Measurements from ENCODE around the gene NELL1.

The NELL1 gene

GRCh38 chr11:21072558-21072957 is 403.2 kb downstream of the NELL1 start:
- no peak overlapping the region for H4K8ac ChIP-seq (ENCODE audit: low read length)
- H3K4me1 ChIP-seq (ENCODE audit: control insufficient read depth, insufficient read depth, low read depth, low read length) = no peaks in the 10 kb centered on the region
- no peaks in the 10 kb centered on the region for H3K27me3 ChIP-seq (ENCODE audit: control insufficient read depth in 1 of 2, insufficient read depth in 1 of 2, low read length in 2 of 2)
- no peak overlapping the region for H3K23ac ChIP-seq (ENCODE audit: low read length in 2 of 2)
- no peak overlapping the region for H4K91ac ChIP-seq (ENCODE audit: low read length)
- H3K9me3 ChIP-seq (ENCODE audit: control insufficient read depth, low read length) = no peaks in the 10 kb centered on the region
- H2BK15ac ChIP-seq (ENCODE audit: low read depth, poor library complexity, severe bottlenecking) = no peak overlapping the region
- H2BK12ac ChIP-seq (ENCODE audit: low read length in 2 of 2) = no peak overlapping the region
- no peaks in the 10 kb centered on the region for H3K79me1 ChIP-seq (replicated peaks; ENCODE audit: low read length, poor library complexity, severe bottlenecking)
- H2BK5ac ChIP-seq (ENCODE audit: low read depth, low read length, poor library complexity, severe bottlenecking) = no peak overlapping the region
- WGBS = 63% methylated on average over 3 of the region's 3 CpGs
- no peak overlapping the region for H3K18ac ChIP-seq (ENCODE audit: low read depth in 1 of 2, low read length in 2 of 2)
- H3K14ac ChIP-seq (ENCODE audit: low read length in 2 of 2) = no peak overlapping the region
- no peak overlapping the region for H2AFZ ChIP-seq (ENCODE audit: low read depth, low read length)
- no peak for DNase-seq
- H3K4ac ChIP-seq (ENCODE audit: low read depth in 1 of 2, low read length in 2 of 2) = no peak overlapping the region
- H3K4me2 ChIP-seq (ENCODE audit: low read length, poor library complexity, severe bottlenecking) = no peak overlapping the region
- H3K4me3 ChIP-seq (ENCODE audit: insufficient read depth in 1 of 2, low read depth in 1 of 2, low read length in 2 of 2) = no peak overlapping the region
- no peak overlapping the region for H3K9ac ChIP-seq (ENCODE audit: low read length)
- no peaks in the 10 kb centered on the region for H3K36me3 ChIP-seq (ENCODE audit: control insufficient read depth in 1 of 2, insufficient read depth in 2 of 2, low read depth in 1 of 2, low read length in 2 of 2)
- H2BK120ac ChIP-seq (ENCODE audit: low read depth, low read length) = no peak overlapping the region
- no peak overlapping the region for H3K27ac ChIP-seq (ENCODE audit: low read length, poor library complexity, severe bottlenecking)
- no peak overlapping the region for H2AK5ac ChIP-seq (ENCODE audit: low read length, severe bottlenecking)

- Histone ChIP-seq H3K4me3 (ENCODE audit: insufficient read depth in 1 of 2, low read depth in 1 of 2, low read length in 2 of 2) (no peak overlapping the region), H4K91ac (ENCODE audit: low read length) (no peak overlapping the region), H2AK5ac (ENCODE audit: low read length, severe bottlenecking) (no peak overlapping the region), H3K4ac (ENCODE audit: low read depth in 1 of 2, low read length in 2 of 2) (no peak overlapping the region), H3K9me3 (ENCODE audit: control insufficient read depth, low read length) (no peaks in the 10 kb centered on the region), H3K4me2 (ENCODE audit: low read length, poor library complexity, severe bottlenecking) (no peak overlapping the region), H3K27ac (ENCODE audit: low read length, poor library complexity, severe bottlenecking) (no peak overlapping the region), H3K79me1 (replicated peaks; ENCODE audit: low read length, poor library complexity, severe bottlenecking) (no peaks in the 10 kb centered on the region), H2BK5ac (ENCODE audit: low read depth, low read length, poor library complexity, severe bottlenecking) (no peak overlapping the region), H2BK12ac (ENCODE audit: low read length in 2 of 2) (no peak overlapping the region), H2BK15ac (ENCODE audit: low read depth, poor library complexity, severe bottlenecking) (no peak overlapping the region), H3K14ac (ENCODE audit: low read length in 2 of 2) (no peak overlapping the region), H3K27me3 (ENCODE audit: control insufficient read depth in 1 of 2, insufficient read depth in 1 of 2, low read length in 2 of 2) (no peaks in the 10 kb centered on the region), H3K36me3 (ENCODE audit: control insufficient read depth in 1 of 2, insufficient read depth in 2 of 2, low read depth in 1 of 2, low read length in 2 of 2) (no peaks in the 10 kb centered on the region), H3K9ac (ENCODE audit: low read length) (no peak overlapping the region), H2BK120ac (ENCODE audit: low read depth, low read length) (no peak overlapping the region), H2AFZ (ENCODE audit: low read depth, low read length) (no peak overlapping the region), H3K4me1 (ENCODE audit: control insufficient read depth, insufficient read depth, low read depth, low read length) (no peaks in the 10 kb centered on the region), H3K23ac (ENCODE audit: low read length in 2 of 2) (no peak overlapping the region), H3K18ac (ENCODE audit: low read depth in 1 of 2, low read length in 2 of 2) (no peak overlapping the region), H4K8ac (ENCODE audit: low read length) (no peak overlapping the region)
- WGBS = 78% methylated on average over 2 of the region's 3 CpGs
- no peak for DNase-seq
Measured at GRCh38 chr11:21082853-21083252, 413.5 kb downstream of the NELL1 start.

GRCh38 chr11:21088930-21089329 is 419.5 kb downstream of the NELL1 start:
- Histone ChIP-seq H3K4ac (ENCODE audit: low read depth in 1 of 2, low read length in 2 of 2) (no peak overlapping the region), H2AFZ (ENCODE audit: low read depth, low read length) (no peak overlapping the region), H3K4me3 (ENCODE audit: insufficient read depth in 1 of 2, low read depth in 1 of 2, low read length in 2 of 2) (no peak overlapping the region), H2BK12ac (ENCODE audit: low read length in 2 of 2) (no peak overlapping the region), H3K36me3 (ENCODE audit: control insufficient read depth in 1 of 2, insufficient read depth in 2 of 2, low read depth in 1 of 2, low read length in 2 of 2) (no peaks in the 10 kb centered on the region), H2BK15ac (ENCODE audit: low read depth, poor library complexity, severe bottlenecking) (no peak overlapping the region), H3K4me1 (ENCODE audit: control insufficient read depth, insufficient read depth, low read depth, low read length) (no peaks in the 10 kb centered on the region), H3K27me3 (ENCODE audit: control insufficient read depth in 1 of 2, insufficient read depth in 1 of 2, low read length in 2 of 2) (no peaks in the 10 kb centered on the region), H3K27ac (ENCODE audit: low read length, poor library complexity, severe bottlenecking) (no peak overlapping the region), H3K4me2 (ENCODE audit: low read length, poor library complexity, severe bottlenecking) (no peak overlapping the region), H3K14ac (ENCODE audit: low read length in 2 of 2) (no peak overlapping the region), H4K8ac (ENCODE audit: low read length) (no peak overlapping the region), H2AK5ac (ENCODE audit: low read length, severe bottlenecking) (no peak overlapping the region), H3K23ac (ENCODE audit: low read length in 2 of 2) (no peak overlapping the region), H4K91ac (ENCODE audit: low read length) (no peak overlapping the region), H3K79me1 (replicated peaks; ENCODE audit: low read length, poor library complexity, severe bottlenecking) (no peaks in the 10 kb centered on the region), H3K9me3 (ENCODE audit: control insufficient read depth, low read length) (peaks cover 10% of the 10 kb centered on the region), H3K9ac (ENCODE audit: low read length) (no peak overlapping the region), H2BK5ac (ENCODE audit: low read depth, low read length, poor library complexity, severe bottlenecking) (no peak overlapping the region), H2BK120ac (ENCODE audit: low read depth, low read length) (no peak overlapping the region), H3K18ac (ENCODE audit: low read depth in 1 of 2, low read length in 2 of 2) (no peak overlapping the region)
- no peak for DNase-seq

- H3K27ac ChIP-seq (ENCODE audit: low read length, poor library complexity, severe bottlenecking) = no peak overlapping the region
- H3K4ac ChIP-seq (ENCODE audit: low read depth in 1 of 2, low read length in 2 of 2) = no peak overlapping the region
- H3K4me1 ChIP-seq (ENCODE audit: control insufficient read depth, insufficient read depth, low read depth, low read length) = no peaks in the 10 kb centered on the region
- no peak overlapping the region for H2BK12ac ChIP-seq (ENCODE audit: low read length in 2 of 2)
- no peak overlapping the region for H3K4me3 ChIP-seq (ENCODE audit: insufficient read depth in 1 of 2, low read depth in 1 of 2, low read length in 2 of 2)
- no peak overlapping the region for H2AFZ ChIP-seq (ENCODE audit: low read depth, low read length)
- 78% methylated on average over 1 of the region's 2 CpGs for WGBS
- H3K36me3 ChIP-seq (ENCODE audit: control insufficient read depth in 1 of 2, insufficient read depth in 2 of 2, low read depth in 1 of 2, low read length in 2 of 2) = no peaks in the 10 kb centered on the region
- no peak overlapping the region for H3K14ac ChIP-seq (ENCODE audit: low read length in 2 of 2)
- DNase-seq = no peak
- H2AK5ac ChIP-seq (ENCODE audit: low read length, severe bottlenecking) = no peak overlapping the region
- H2BK15ac ChIP-seq (ENCODE audit: low read depth, poor library complexity, severe bottlenecking) = no peak overlapping the region
- no peak overlapping the region for H2BK120ac ChIP-seq (ENCODE audit: low read depth, low read length)
- H3K18ac ChIP-seq (ENCODE audit: low read depth in 1 of 2, low read length in 2 of 2) = no peak overlapping the region
- no peak overlapping the region for H3K23ac ChIP-seq (ENCODE audit: low read length in 2 of 2)
- no peaks in the 10 kb centered on the region for H3K79me1 ChIP-seq (replicated peaks; ENCODE audit: low read length, poor library complexity, severe bottlenecking)
- peaks cover 11% of the 10 kb centered on the region for H3K9me3 ChIP-seq (ENCODE audit: control insufficient read depth, low read length)
- no peak overlapping the region for H3K9ac ChIP-seq (ENCODE audit: low read length)
- no peak overlapping the region for H4K91ac ChIP-seq (ENCODE audit: low read length)
- no peak overlapping the region for H2BK5ac ChIP-seq (ENCODE audit: low read depth, low read length, poor library complexity, severe bottlenecking)
- H4K8ac ChIP-seq (ENCODE audit: low read length) = no peak overlapping the region
- no peak overlapping the region for H3K4me2 ChIP-seq (ENCODE audit: low read length, poor library complexity, severe bottlenecking)
- no peaks in the 10 kb centered on the region for H3K27me3 ChIP-seq (ENCODE audit: control insufficient read depth in 1 of 2, insufficient read depth in 1 of 2, low read length in 2 of 2)
Measured at GRCh38 chr11:21104641-21105040, 435.3 kb downstream of the NELL1 start.

Measured in mesenchymal stem cell (in vitro differentiated cells and primary cell).